Heart left ventricle (tissue), 16 donors: ENCODE measurements around the gene CD300E. TPM values are rescaled to one million over a fixed set of nuclear protein-coding genes. Genes with fewer than 3 reads are reported as not detected.
A peak's percentile ranks its signal among the peaks of the same experiment; 100 is the strongest.

Experiments used
- ATAC-seq, 4 donors: fragments of 200-7000 bp; cut with Tn5 transposase; one replicate each; pipeline ENCODE4 v1.9.1; 2020 to 2022; ENCODE audit warnings: moderate library complexity in 4 of 4, mild to moderate bottlenecking in 3 of 4, moderate number of reproducible peaks in 1 of 4
- DNase-seq, 5 donors: peaks; one replicate each; pipeline ENCODE4 v3.0.0-alpha.2; 2020
- H3K27ac ChIP-seq, 12 donors: fragments of 200-600 bp; sonication (generic) in 4 of 12; one replicate each; pipeline versions ENCODE4 v1.5.0 to v1.8.0; 2016 to 2022; ENCODE audit warnings: mild to moderate bottlenecking in 2 of 12
- H3K27me3 ChIP-seq, 9 donors: fragments of 200-600 bp; sonication (generic) in 2 of 9; one replicate each; pipeline versions ENCODE4 v1.5.1 to v1.8.0; 2016 to 2022; ENCODE audit warnings: mild to moderate bottlenecking in 3 of 9
- H3K36me3 ChIP-seq, 9 donors: fragments of 200-600 bp; sonication (generic) in 2 of 9; one replicate each; pipeline versions ENCODE4 v1.5.0 to v1.8.0; 2018 to 2022; ENCODE audit warnings: mild to moderate bottlenecking in 2 of 9
- H3K4me1 ChIP-seq, 12 donors: fragments of 200-600 bp; sonication (generic) in 4 of 12; one replicate each; pipeline versions ENCODE4 v1.5.0 to v1.8.0; 2016 to 2022; ENCODE audit warnings: mild to moderate bottlenecking in 3 of 12
- H3K4me3 ChIP-seq, 12 donors: fragments of 200-600 bp; sonication (generic) in 4 of 12; one replicate each; pipeline versions ENCODE4 v1.5.0 to v1.8.0; 2017 to 2022; ENCODE audit warnings: mild to moderate bottlenecking in 9 of 12, moderate library complexity in 4 of 12
- H3K9me3 ChIP-seq, 12 donors: fragments of 200-600 bp; sonication (generic) in 4 of 12; one replicate each; pipeline versions ENCODE4 v1.5.0 to v1.8.0; 2016 to 2022; ENCODE audit warnings: mild to moderate bottlenecking in 1 of 12
- CTCF ChIP-seq, 12 donors: fragments of 200-600 bp; sonication (generic) in 4 of 12; IDR thresholded peaks; one replicate each; pipeline versions ENCODE4 v1.5.0 to v1.8.0; 2018 to 2022; ENCODE audit warnings: antibody characterized with exemption in 12 of 12, mild to moderate bottlenecking in 5 of 12
- POLR2A ChIP-seq, 2 donors: fragments of 450-650 bp; IDR thresholded peaks; one replicate each; pipeline ENCODE4 v1.6.1; 2017; ENCODE audit warnings: antibody characterized with exemption in 2 of 2, mild to moderate bottlenecking in 2 of 2, moderate library complexity in 2 of 2
- WGBS, 4 donors: extraction: QIAGEN DNeasy Blood & Tissue Kit in 2 of 4; methylation state at CpG; one replicate each; pipeline versions ENCODE4 v1.1.5 to v1.1.7; 2013 to 2018; 5-methylcytosine and 5-hydroxymethylcytosine counted together
- intact Hi-C, 10 donors: fragments of 100-400 bp; cut with DNase I; formaldehyde crosslinking; loops; one replicate each; pipeline versions ENCODE4 v1.11.1 to v1.14.2; 2022
- polyA plus RNA-seq, 2 donors: library from polyadenylated mRNA; stranded (reverse); fragments of 200-250 nt; gene quantifications; one replicate each; pipeline ENCODE4 v1.2.3, GENCODE V29; 2013
- total RNA-seq, 9 donors: library from RNA; depleted of rRNA in 2 of 9; stranded (reverse); fragments of >200 nt in 2 of 9; fragmentation: NEBNext Ultra II Directional in 3 of 9; extraction: Animal tissue kit (Norgen Biotek cat#: 25700) in 3 of 9; gene quantifications; one replicate each; pipeline versions ENCODE4 v1.1.0 to v1.2.4, GENCODE V29; 2016 to 2023
- donor health status: ischemic (EF 13 %, LVEDD 7.1; RV severe dilation, severe dysfunction).
- donor health status: healthy with polysubstance abuse.
- donor health status: DM: no; HTN: yes; CAD: no.
- donor health status: DM: no; HTN: no; CAD: no.
- donor health status: ischemic (EF 25% LVEDD 6.9; RV normal size, moderate dysfunction).
- donor health status: ischemic (EF 25% LVEDD 5.7; RV mildly dilated, moderate dysfunction).
- donor health status: healthy.
- donor health status: DM: yes; HTN: yes; CAD: no.
- donor health status: ischemic (EF 35%, LVEDD 5.7; RV mildly dilated, moderate dysfunction).
- donor health status: nonischemic (EF 11% LVEDD 7.7; RV severe dilation, severe dysfunction).
- donor health status: DM: yes; HTN: yes; CAD: no.
- donor health status: PGD.
- donor health status: ischemic (EF 29% LVEDD 5.4; RV normal size, mild dysfunction).
- donor health status: nonischemic (EF 23%, LVEDD 6.1; RV moderate dilation, normal function).

CD300E gene
- total and polyA plus RNA-seq, 11 donors = 0.19 to 8.6 (median 0.46) TPM; not detected in 1

- TF ChIP-seq POLR2A (IDR thresholded peaks at IDR 0.05) (no peak), CTCF (IDR thresholded peaks at IDR 0.05) (no peak)
- Histone ChIP-seq H3K36me3 (no peaks in the 10 kb centered on the region), H3K4me1 (peaks cover 0 to 32% (median 0%) of the 10 kb centered on the region in 12 donors), H3K27ac (peak overlapping the region in 1 of 12 donors; percentile 45), H3K9me3 (peaks cover 0 to 4% (median 0%) of the 10 kb centered on the region in 12 donors), H3K4me3 (no peak overlapping the region), H3K27me3 (peaks cover 0 to 12% (median 0%) of the 10 kb centered on the region in 9 donors)
- 69 to 74% (median 71%) methylated on average over 4 of the region's 4 CpGs for WGBS, 4 donors
- intact Hi-C loops = no loop called here
- ATAC-seq (no peak), DNase-seq (no peak)
Measured at GRCh38 chr17:74568106-74568873, 55.2 kb downstream of the CD300E start.

GRCh38 chr17:74567397-74567796 is 56.1 kb downstream of the CD300E start, which contains the start of gene CD300H:
CD300H (minus strand) TSS chr17:74567509.
- no peak for DNase-seq
- intact Hi-C loops = no loop called here

GRCh38 chr17:74566132-74566753 is 57.3 kb downstream of the CD300E start:
- peak in 1 of 5 donors; percentile 43 for DNase-seq
- intact Hi-C loops = no loop called here

More at GRCh38 chr17:74567397-74567796, 56.1 kb downstream of the CD300E start, which contains the start of gene CD300H:
- no peak for TF ChIP-seq CTCF (IDR thresholded peaks at IDR 0.05)
- TF ChIP-seq POLR2A (IDR thresholded peaks at IDR 0.05) = no peak
- ATAC-seq = peak in 3 of 4 donors; percentile 28 to 52 (median 45)
- peak within 1 kb of the TSS in 1 of 12 donors; percentile 76 for H3K27ac ChIP-seq
- H3K9me3 ChIP-seq = peaks cover 0 to 4% (median 0%) of the 10 kb centered on the region in 12 donors
- 73 to 89% (median 74%) methylated on average over 1 to 2 of the region's 2 CpGs for WGBS, 4 donors
- H3K36me3 ChIP-seq = no peaks in the 10 kb centered on the region
- peaks cover 0 to 32% (median 0%) of the 10 kb centered on the region in 12 donors for H3K4me1 ChIP-seq
- H3K4me3 ChIP-seq = peak within 1 kb of the TSS in 1 of 12 donors; percentile 21
- peaks cover 0 to 16% (median 0%) of the 10 kb centered on the region in 9 donors for H3K27me3 ChIP-seq

More at GRCh38 chr17:74566132-74566753, 57.3 kb downstream of the CD300E start:
- Histone ChIP-seq H3K27ac (no peak overlapping the region), H3K27me3 (peaks cover 0 to 21% (median 0%) of the 10 kb centered on the region in 9 donors), H3K4me3 (peak overlapping the region in 1 of 12 donors; percentile 10), H3K9me3 (no peaks in the 10 kb centered on the region), H3K4me1 (peaks cover 0 to 32% (median 0%) of the 10 kb centered on the region in 12 donors), H3K36me3 (no peaks in the 10 kb centered on the region)
- 28 to 40% (median 34%) methylated on average over 9 of the region's 9 CpGs for WGBS, 4 donors
- TF ChIP-seq CTCF (IDR thresholded peaks at IDR 0.05) (peak; percentile 19 to 55 (median 36)), POLR2A (IDR thresholded peaks at IDR 0.05) (no peak)
- peak in 2 of 4 donors; percentile 31 to 46 for ATAC-seq
